ELR (cell line): ENCODE results near the gene HYCC1.

Experiments
- DNase-seq: peaks from one replicate; pipeline ENCODE4 v3.0.0-alpha.2; 2015; ENCODE audit warnings: low read depth

Gene HYCC1

DNA sequence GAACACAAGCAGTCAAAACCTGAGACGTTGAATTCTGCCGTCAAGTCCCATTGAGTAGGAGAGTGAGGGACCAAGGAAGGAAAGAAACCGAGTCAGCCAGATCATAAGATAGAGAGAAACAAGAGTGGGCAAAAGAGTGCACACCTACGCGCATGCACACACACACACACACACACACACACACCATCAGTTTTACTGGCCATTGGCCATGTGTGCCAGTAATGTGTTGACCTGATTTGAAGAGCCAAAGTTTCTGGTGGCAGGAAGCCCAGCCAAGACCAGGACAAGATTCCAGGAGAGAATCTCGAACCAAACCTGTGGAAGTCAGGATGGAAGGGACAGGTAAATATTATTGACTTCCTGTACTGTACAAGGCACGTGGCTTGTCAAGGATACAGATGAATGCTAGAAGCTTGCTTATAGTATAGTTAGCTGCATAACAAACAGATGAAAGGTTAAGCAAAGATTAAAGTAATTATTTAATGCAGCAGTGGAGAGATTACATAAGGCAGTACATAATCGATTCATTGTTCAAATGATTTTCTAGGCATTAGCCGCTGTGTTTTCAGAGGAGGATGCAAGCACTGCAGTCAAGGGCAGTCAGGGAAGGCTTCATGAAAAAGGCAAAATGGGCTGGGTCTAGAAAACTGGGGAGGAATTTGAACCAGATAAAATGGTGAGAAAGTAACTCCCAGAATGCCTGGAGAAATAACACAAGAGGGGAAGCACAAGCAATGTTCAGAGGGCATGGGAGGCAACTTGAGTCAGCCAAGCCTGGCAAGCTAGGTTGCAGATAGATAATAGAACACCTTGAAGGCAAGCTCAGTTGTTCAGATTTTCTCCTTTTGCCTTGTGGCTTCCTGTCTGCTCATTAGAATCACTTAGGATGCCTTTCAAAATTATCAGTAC lies 2.7 kb upstream of the HYCC1 start:
- no peak for DNase-seq

DNA sequence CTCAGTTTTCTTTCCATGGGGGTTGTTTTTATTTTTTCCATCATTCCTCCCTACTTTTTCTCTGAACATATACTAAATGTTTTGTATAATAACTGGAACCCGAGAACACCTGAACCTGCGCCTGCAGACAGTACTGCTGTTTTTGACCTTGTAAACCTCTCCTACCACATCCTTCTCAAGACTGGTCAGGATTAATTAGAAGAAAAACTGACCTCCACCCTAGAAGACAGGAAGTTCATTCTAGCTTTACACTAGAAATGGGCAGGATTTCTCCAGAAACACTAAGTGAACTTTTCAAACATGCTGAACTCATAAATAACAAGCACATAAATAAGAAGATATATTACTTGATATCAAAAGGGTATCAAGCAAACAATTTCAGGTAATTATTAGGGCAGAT lies 751 bp upstream of the HYCC1 start:
- DNase-seq = no peak

DNA sequence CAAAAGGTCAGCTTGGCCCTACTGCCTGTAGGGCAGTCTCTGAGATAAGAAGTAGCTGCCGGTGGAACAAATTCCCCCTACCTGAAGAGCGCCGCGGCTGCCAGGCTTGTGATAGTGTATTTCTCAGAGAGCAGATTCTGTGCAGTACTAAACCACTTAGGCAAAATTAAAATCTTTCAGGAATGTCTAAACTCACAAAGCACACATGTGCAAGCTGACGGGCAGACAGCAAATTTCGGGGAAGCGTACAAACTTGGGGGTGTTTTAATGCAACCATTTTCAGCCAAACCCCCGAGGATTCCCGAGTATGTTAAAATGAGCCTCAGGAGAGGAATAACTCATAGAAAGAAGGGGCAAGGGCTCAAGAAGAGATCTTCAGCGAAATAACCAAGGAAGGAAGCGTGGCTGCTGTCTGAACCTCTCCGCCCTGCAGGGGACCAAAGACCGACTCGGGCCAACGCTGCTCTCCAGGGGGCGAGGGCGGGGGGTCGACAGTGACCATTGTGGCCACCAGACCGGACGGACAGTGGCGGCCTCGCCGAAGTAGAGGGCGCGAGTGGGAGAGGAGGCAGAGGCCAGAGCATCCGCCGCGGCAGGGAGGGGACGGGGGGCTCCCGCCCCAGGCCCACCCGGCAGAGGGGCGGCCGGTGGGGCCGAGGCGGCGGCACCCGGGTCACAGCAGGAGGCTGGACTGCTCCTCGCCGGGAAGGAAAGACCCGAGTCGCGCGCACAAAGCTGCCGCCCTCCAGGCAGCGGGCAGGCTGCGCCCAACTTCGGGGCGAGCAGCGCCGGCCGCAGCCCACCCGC lies 819 bp downstream of the HYCC1 start:
- peak; percentile 56 for DNase-seq

DNA sequence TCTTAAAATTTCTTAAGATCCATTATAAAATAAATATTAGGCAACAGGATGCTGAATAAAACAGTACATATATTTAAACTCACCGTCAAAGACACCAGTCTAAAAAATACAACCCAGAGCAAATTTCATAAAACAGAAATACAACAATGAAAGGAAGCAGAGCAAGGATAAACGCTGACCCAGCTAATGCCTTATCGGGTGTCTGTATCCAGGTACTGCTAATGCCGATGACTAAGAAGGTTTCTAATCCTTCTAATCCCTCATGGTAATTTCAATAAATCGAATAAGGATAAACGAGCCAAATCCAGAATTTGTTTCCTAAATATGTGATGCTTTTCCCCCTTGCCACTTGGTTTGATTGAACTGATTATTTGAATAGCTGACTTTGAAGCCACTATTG lies 1.7 kb downstream of the HYCC1 start:
- no peak for DNase-seq

DNA sequence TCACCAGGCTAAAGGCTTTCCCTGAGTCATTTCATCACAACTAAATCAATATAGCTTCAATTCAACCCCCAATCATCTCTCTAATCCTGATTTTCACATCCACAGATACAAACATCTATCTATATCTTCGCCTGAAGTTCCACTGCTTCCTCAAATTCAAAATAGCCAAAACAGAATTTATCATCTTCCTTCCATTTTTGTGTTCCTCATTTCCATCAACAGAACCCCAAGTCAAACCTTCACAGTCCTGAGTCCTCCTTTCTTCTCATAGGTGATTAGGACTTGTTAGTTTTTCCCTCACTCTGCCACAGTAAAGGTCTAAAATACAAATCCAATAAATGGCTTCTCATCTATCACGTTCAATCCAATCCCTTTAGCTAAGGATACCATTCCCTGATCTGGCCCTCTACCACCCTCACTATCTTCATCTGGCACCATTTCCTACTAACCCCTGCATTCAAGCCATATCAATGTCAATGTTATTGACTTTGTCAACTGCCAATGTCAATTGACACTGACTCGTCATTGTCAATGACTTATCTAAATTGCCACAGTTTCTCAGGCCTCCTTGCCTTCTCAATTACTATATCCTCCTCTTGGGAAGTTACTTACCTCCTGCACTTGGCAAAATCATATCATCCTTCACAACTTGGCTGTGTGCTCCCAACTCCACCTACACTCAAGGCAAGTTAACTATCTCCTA lies 2.6 kb downstream of the HYCC1 start:
- DNase-seq = no peak

DNA sequence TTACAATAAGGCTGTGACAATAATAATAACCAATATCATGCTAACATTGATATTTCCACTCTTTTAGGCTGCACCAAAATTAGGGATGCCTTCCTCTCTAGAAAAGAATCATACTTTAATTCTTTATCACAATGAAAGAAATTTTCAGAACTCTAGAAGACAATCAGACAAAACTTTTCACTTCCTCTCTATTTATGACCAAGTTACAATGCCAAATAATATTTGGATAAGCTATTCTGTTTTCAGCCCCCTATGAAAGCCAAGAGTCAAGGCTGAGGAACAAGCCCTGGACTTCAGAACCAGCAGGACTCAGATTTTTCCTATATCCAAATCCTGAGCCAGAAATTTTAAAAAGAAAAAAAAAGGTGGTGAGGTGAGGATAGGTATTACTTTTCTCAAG lies 4.6 kb downstream of the HYCC1 start:
- DNase-seq = no peak

DNA sequence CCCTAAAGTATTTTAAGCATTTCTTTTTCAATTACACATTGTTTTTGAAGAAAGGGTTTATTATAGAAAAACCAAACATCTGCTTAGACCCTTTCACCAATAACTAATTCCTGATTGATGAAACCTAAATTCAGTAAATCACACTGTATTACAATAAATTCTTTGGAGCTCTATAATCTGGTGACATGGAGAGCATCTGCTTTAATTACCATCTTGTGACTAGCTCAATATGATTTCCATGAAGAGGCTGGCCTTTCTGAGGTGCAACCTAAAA lies 9.7 kb downstream of the HYCC1 start:
- DNase-seq = no peak

DNA sequence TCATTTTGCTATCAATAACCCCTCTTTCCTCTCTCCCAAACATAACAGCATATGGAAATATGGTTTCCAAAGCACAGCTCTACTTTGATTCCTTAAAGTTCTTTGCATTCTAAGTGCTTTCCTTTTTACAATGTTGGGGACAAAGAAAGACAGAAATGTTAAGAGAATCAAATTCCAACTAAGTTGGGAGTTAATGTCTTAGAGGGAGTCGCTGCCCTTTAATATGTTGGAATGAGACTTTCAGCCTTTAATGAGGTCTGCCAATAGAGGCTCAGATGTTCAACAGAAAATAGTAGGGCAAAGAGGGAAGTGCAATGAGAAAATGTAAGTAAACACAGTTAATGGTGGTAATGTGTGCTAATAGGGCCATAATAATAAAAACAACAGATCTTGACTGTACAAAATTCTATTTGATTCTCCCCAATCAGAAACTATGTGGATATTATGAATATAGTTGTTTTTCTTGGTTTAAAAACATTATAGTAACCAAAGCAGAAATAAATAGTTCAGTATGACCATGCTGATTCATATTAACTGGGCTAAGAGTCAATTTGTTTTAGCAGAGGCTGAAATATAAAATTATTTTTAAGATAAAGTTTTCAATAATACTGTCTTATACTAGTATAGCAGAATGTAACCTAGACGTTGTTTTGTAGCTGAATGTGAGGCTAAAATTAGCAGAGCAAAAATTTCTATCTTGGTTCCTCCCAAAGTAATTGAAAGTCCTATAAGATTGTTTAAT lies 10.3 kb downstream of the HYCC1 start:
- no peak for DNase-seq

DNA sequence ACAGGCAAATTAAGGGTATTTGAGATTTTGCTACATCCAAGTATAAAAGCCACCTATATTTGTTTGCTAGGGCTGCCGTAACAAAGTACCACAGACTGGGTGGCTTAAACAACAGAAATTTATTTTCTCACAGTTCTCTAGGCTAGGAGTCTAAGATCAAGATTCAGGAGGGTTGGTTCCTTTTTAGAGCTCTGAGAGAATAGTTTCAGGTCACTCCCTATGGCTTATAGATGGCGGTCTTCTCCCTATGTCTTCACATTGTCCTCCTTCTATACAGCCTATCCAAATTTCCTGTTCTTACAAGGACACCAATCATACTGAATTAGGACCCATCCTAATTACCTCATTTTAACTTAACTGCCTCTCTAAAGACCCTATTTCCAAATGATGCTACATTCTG lies 11.2 kb downstream of the HYCC1 start:
- DNase-seq = no peak

DNA sequence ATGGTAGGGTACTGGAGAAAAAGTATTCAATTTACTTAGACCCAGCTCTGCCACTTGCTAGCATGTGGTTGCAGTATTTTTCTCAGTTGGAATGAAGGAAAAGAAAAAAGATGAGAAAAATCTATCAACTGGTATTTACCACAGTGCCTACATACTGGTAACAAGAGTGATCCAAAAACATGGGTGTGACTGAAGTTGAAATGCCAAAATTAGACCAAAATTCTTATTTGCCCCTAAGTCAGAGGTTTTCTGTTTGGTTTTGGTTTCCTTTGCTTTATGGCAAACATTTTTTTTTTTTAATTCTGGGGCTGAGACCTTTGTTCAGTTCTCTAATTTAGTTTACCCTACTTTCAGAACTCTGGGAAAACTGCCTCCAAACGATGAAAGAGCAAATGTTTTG lies 12.3 kb downstream of the HYCC1 start:
- no peak for DNase-seq

DNA sequence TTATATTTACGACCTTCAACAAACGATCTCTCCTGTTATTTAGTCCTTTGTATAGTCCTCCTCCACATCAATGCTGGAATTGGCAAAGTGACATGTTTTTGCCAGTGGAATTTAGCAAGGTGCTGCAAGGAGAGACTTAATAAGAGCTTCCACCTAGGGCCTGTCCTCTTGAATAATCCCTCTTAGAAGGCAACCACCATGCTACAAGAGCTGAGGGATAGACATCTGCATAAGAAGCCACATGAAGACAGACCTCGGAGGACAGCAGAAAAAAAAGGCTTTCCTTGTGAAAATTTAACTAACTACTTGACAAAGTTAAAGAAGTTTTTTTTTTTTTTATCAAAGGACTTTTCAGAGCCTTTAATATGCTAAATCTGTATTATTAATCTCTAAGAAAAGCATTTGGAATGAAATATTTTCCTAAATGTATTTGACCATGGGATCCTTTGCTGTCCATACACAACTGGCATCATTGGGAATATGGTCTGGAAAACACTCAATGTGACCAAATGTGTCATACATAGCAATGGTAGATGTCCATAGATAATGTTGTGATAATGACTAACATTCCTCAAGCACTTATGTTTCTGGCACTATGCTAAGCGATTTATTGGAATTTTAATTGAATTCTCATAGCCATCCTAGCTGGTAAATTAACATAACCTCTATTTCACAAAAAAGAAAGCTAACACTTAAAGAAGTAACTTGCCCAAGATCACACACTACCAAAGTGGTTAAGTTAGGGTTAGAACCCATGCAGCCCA lies 13.2 kb downstream of the HYCC1 start:
- DNase-seq = peak; percentile 56

DNA sequence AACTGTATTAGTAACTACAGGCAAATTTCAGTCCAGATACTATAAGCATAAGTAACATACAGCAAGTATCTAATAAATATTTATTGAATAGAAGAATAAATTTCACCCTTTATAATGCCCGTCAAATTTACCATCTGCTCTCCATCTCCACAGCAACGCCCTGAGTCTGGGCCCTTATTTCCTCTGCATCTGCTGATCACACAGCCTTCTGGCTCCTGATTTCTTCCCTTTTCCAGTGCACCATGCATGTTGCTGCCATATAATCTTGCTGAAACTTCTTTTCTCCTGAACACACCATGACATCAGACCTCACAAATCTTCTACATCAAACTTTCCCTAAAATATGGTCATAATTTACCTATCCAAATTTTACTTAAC lies 15.4 kb downstream of the HYCC1 start:
- no peak for DNase-seq

DNA sequence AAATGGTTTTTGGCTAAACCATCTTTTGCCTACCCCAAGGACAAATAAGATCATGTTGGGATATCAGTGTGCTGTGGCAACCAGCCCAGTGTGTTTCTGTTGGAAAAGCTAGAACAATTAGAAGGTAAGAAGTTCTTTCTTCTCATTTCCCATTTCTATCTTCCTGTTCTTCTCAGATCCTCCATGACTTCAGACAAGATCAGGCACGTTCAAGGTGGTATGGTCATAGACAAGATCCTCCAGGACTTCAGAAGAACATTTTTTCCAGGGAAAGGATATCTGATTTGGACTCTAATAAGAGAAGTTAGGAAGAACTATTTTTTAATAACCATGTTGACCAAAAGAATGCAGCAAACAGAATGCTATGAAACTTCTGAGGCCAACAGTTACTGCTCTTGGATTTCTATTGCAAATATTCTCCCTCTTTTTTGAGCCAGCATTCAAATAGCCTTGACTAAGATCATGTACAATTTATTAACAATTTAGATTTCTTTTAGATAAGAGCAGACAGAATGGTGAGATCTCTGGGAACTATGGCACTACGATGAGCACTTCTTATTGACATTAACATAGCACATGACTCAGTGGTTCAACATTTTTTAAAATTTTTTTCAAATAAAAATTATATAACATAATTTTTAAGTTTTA lies 15.9 kb downstream of the HYCC1 start:
- no peak for DNase-seq

DNA sequence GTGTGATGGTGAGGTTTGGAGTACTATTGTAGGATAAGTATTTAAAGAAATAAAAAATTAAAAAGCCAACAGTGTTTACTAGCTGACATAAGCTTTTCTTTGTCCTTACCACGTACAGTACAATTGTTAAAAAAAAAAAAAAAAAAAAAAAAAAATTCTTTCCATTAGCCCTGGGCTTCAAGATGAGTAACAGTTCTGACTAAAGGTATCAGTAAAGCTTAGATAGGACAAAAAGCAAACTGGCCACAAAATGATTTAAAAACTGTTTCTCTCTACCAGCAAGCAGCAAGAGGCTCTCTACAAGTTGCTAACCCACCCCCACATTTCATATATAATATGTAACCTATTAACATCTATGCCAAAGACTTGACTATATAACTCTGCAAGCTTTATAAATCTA lies 17.5 kb downstream of the HYCC1 start:
- DNase-seq = peak; percentile 59

DNA sequence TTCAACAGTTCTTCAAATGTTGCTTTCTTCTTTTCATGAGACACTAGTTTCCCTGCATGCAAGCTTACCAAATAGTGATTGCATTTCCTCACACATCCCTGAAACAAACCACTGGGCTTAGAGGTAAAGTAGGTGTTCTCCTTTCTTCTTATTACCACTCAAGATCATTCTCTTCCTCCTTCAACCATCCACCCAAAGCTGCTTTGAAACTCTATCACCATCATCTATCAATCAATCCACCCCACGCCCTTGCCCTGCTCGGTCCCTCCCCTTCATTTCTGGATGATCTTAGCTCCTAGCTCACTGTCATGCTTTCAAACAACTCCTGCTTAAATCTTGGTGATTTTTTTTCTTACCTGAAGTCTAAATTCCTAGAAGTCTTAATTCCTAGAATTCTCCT lies 18.9 kb downstream of the HYCC1 start:
- no peak for DNase-seq

DNA sequence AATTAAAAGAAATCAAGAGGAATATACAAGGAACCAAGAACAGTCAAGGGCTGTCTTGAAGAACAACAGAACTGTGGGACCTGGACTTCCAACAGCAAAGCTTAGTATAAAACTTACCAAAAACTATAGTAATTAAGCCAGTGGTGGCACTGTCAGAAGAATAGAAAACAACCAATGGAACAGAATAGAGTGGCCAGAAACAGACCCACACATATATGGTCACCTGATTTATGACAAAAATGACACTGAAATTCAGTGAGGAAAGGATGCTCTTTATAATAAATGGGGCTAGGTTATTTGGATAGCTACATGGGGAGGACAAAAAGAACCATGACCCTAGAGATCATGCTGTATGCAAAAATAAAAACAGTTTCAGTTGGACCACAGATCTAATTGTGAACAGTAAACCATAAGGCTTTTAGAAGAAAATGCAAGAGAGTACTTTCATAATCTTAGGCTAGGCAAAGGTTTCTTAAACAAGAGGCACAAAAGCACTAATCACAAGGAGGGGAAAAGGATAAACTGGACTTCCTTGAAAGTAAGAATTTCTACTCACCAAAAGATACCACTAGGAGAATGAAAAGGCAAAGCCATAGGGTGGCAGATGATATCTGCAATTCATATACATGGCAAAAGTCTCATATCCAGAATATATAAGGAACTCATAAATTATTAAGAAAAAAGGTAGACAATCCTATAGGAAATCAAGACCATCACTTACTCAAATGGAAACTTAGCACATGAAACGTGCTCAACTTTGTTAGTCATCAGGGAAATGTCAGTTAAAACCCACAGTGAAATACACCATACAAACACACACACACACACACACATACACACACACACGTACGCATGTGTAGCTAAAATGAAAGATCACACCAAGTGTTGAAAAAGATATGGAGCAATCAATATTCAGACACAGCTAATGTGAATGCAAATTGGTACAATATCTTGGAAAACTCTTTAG lies 20.8 kb downstream of the HYCC1 start:
- no peak for DNase-seq

DNA sequence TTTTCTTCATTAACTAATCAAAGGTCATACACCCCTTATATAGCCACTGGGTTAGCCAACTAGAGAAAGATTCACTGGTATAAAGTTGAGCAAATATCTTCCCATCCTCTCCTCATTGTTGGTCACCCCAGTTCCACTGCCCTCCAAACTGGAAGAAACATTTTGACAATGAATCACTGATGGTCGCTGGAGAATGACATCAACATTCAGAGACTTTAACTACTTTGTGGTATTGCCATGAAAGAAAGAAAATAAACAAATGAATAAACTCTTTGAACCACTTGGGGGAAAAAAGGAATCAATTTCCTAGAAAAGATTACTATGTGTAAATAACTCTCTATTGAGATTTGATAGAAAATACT lies 23.4 kb downstream of the HYCC1 start:
- peak; percentile 84 for DNase-seq

DNA sequence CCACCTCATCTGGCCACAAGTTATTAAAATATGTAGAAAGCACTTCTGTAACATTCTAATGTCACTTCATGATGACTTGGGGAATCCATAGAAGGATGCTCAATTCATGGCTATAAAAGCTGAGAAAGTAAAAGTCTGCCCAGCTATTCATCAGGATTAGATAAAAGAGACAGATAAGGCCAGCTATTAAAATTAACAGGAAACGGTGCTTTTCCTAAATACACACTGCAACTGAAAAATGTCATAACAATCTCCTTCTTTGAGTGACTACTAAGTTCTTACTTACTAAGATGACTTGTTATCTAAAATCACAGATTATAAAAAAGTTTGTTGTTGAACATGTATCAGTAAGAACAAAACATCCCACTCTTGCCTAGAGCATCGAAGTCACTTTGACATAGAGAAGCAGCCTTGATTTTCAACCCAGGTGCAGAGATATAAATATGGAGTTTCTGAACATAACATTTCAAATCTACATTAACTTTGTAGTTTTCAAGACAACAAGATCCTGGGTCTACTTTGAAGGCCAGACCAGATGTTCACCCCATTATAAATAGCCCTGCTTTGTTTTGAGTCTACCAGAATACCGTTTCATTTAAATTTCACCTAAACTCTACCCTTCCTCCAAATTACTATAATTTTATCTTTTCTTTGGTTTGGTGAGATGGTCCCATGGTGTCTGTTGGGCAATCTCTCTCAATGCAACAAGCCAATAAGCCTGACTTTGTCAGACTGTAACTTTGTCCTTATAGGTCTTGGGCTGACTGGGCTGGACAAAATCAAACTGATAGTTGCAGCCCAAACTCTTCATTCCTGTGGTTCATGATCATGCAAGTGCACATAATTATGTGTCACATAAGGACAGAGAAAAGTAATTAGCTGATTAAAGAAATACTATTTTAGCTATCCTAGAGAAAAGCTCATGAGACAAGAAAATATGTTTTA lies 24.0 kb downstream of the HYCC1 start:
- peak; percentile 25 for DNase-seq

DNA sequence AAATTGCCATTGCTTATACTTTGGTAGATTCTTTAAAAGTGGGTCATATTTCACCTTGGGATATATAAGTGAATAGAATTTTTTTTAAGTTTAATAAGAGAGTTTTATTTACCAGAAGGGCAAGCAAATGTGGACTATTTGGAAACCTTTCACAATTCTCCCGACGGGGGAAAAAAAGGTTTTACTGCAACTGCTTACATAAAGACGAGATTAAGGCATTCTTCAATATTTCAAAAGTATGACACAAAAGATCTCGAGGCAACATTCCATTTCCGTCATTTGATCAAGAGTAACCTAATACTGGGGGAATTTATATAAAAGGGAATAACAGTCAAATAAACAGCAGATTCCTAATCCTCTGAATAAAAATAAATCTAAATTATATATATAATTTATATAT lies 28.5 kb downstream of the HYCC1 start:
- no peak for DNase-seq
